NCI-H446 treated with DMSO at 0.1 percent for 48 hours (cell line): Measurements from ENCODE around the gene TMIGD3.
"Not testable (repeated sequence)": the region's sequence is repeated elsewhere in the genome, so short reads cannot be mapped to it uniquely, and the experiment has no call there.

ENCODE experiments used
- DNase-seq: peaks from one replicate; lab custom pipeline; 2025; lab: John Stamatoyannopoulos, UW

Gene TMIGD3

DNA sequence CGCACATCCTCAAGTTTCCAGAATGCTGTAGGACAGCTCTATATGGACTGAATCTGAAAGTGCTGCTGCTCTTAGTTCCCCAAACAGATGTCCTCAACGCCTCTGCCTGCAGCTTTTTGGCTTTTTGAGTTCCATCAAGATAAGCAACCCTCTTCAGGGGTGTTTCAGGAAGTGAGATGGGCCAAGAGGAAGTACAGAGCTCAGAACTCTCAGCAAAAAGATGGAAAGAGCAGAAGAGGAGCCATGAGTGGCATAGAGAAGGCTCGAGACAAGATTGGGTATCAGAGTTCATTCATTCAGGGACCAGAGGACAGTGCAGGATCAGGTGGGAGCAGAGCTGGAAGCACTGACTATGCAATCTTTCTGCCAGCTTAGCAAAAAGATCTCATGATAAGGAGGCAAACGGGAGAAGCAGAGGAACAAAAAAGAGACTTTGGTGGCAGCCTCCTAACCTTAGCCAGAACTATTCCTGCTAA, at the start of gene TMIGD3, which contains the start of gene ADORA3:
Gene TMIGD3, minus strand, starts transcription at position 49 of the 476 bp plus-strand sequence. CDS start 279 bp downstream, outside the sequence.
Gene ADORA3, minus strand, starts transcription at position 49 of the 476 bp plus-strand sequence. CDS start 279 bp downstream, outside the sequence.
- DNase-seq, result no peak

DNA sequence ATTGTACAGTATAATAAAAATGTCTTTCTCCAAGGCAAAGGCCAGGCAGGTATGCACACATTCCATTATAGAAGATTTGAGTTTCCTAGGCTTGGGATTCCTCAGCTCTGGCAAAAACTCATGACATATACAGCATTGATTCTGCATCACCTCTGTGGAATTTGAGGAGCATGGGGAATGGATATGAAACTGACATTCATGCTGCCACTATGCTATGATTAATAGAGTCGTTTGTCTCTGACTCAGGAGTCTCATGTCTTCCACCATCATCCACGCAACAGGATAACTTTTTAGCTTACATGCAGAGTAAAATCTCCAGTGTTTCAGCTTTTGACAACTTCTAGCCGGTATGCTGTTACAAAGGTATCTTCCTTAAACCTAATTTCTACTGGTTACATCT, 49.8 kb upstream of the TMIGD3 start:
- DNase-seq, result no peak

DNA sequence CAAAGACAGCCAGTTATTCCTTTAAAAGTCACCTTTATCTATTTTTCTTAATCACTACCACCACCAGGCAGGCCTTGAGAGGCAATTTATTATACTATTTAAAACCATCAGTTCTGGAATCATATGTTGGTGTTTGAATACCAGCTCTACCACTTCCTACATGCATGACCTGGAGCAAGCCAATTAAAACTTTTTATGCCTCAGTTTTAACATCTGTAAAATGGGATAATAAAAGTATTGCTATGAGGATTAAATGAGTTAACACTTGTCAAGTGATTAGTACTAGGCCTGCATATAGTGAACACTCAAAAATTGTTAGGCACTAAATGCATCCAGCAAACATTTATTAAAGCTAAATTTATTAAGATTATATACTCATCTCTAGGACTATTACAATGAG, 49.2 kb upstream of the TMIGD3 start:
- no peak for DNase-seq

DNA sequence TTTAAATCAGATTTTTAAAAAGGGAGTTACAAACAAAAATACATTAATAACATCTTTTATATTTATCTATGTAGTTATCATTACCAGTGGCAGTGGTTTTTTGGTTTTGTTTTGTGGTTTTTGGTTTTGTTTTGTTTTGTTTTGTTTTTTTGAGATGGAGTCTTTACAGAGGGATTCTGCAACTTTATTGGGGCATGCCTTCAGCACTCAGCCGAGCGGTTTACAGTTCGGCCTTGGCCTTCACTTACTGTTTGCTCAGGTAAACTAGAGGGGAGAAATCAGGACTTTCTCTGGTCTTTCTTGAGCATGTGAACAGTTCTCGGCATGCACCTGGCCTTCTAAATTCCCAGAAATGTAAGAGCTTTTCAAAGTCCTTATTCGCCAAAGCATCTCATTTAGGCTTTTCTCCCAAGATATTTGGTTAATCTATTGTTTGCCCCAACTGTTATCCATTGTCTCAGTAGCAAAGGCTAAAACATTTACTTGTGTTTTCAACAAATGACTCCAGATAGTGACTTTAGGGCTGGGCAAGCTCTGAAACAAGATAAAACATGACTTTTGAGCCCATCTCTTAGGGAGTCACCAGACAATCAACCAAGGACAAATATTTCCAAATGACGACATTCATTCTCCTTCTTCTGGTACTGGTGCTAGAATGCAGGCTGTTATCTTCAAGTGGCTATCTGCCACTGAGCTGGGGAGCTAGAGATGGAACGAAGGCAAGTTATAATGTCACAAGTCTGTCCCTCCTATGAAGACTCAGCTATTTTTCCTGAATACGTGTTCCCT, 48.4 kb upstream of the TMIGD3 start:
- DNase-seq, result no peak

DNA sequence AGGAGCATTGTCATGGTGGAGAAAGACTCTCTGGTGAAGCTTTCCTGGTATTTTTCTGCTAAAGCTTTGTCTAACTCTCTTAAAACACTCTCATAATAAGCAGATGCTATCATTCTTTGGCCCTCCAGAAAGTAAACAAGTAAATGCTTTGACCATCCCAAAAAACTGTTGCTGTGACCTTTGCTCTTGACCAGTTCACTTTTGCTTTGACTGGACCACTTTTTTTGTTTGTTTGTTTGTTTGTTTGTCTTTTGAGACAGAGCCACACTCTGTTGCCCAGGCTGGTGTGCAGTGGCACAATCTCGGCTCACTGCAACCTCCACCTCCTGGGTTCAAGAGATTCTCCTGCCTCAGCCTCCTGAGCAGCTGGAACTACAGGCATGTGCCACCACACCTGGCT, 44.4 kb upstream of the TMIGD3 start:
- not testable (repeated sequence) for DNase-seq

DNA sequence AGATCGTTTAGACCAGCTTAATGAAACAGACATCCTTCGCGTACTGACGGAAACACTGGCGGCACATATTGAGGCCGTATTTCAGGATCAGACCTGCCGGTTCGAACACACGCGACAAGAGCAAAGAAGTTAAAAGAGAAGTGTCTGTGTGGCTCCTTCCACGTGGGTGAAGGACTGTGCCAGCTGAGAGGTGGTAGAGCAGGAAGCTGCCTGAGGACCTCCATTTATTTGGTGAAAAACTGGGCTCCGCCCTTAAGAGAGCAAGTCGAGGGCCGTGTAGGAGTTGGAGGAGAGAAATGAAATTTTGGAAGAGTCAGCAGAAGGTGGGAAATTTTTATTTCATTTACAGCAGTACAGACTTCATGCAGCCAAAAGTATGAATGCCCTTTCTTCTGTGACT, 38.8 kb upstream of the TMIGD3 start:
- no peak for DNase-seq

DNA sequence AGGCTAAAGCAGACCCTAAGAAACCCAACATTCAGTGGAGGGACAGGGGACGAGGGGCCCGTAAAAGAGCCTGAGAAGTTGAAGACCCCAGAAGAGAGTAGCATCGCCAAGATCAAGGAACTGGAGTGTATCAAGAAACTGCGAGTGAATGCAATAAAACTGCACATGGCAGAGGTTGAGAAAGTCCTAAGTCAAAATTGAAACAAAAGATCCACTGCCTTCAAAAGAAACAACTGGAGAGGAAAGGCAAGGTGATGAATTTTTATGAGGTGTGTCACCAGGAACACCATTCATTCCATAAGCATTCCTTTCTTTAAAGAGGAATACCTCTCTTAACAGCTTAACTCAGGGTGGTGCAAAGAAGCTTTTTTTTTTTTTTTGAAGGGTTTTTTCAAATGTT, 38.3 kb upstream of the TMIGD3 start:
- no peak for DNase-seq

DNA sequence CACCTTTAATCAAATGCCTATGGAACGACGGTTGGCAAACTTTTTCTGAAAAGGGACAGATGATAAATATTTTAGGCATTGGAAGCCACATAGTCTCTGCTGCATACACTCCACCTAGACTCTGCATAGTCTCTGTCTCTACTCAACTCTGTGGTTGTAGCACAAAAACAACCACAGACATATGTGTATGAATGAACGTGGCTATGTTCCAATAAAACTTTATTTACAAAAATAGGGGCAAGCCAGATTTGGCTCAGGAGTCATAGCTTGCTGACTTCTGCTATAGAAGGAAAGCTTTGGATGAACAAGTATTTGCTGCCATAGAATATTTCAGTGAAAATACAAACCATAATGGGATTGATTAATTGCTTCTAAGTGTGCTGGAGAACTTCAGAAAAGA, 37.5 kb upstream of the TMIGD3 start:
- no peak for DNase-seq

DNA sequence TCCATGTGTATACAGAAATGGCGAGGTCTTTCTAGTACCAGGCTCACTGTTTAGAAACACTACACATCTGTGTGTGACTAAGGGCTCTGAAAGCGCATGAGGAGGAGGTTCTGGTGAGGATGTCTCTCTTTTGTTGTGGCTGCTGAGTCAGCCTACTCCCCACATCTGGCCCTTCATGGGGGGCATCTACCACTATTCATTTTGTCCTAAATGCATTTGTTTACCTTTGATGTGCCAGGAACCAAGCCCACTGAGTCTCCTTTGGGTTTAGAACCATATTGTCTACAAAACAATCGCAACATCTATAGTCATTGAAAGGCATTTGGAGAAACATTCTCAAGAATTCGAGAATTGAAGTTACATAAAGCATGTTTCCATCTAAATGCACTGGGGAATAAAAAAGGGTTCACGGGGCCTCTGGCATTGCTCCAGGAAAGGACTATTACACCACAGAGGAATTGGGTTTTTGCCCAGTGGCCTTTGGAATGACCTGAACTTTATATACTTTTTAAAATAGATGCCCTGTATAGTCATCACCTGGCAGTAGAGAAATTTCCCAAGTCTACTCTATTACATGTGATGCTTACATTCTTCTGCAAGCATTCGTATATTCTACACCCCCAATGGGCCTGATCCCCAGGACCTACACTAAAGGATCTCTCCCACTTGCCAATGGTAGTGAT, 35.1 kb upstream of the TMIGD3 start:
- no peak for DNase-seq

DNA sequence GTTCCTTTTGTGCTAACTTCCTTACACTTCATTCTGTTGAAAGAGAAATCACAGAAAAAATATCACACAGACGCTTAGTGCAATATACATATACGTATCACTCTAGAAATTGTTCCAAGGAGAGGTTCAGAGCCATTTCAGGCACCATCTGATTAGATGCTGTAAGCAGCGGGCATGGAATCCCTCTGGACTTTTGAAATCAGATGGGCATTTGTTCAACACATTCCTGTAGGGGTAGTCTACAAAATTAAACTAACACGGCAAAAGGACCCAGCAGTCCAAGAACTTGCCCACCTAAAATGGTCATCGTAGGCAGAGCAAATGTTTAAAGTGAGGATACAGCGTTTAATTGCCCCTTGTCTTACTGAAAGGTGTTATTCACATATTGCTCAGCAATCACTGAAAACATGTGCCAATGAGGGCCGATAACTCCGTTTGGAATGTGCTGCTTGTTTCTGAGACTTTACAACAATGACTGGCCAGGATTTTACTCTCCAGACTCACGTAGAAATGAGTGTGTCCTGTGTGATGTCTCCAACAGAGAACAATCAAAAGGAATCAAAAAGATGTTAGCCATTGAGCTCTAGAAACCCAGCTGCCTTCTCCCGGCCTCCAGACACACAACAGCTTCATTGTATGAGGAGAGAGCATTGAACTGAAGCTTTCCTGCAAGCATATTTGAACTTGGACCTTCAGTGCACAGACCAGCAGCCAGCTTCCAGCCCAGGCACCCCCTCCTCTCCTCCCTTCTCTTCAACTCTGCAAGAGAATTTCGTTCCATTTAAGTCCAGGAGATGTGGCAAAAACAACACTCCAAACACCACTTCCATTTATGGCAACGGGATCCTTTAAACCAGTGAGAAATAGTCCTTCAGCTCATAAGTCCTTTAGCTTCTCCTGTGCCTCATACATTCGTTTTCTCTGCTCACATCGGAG, 32.1 kb upstream of the TMIGD3 start:
- no peak for DNase-seq

DNA sequence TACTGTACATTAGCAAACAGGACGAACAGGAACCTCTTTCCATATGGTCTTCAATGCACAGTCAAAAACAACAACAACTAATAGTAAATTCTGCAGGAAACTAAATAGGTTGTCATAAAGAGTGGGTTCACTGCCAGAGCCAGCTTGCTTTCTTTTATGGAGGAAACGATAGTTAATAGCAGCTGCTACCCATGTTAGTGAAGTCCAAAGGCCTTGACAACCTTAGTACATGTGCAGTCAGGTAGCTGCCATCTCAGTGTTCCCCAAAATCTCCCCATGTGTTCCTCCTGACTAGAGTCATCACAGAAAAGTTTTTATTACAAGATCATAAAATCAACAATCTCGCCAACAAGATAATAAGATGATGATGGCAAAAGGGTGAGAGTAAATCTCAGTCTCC, 16.6 kb upstream of the TMIGD3 start:
- DNase-seq, result no peak

DNA sequence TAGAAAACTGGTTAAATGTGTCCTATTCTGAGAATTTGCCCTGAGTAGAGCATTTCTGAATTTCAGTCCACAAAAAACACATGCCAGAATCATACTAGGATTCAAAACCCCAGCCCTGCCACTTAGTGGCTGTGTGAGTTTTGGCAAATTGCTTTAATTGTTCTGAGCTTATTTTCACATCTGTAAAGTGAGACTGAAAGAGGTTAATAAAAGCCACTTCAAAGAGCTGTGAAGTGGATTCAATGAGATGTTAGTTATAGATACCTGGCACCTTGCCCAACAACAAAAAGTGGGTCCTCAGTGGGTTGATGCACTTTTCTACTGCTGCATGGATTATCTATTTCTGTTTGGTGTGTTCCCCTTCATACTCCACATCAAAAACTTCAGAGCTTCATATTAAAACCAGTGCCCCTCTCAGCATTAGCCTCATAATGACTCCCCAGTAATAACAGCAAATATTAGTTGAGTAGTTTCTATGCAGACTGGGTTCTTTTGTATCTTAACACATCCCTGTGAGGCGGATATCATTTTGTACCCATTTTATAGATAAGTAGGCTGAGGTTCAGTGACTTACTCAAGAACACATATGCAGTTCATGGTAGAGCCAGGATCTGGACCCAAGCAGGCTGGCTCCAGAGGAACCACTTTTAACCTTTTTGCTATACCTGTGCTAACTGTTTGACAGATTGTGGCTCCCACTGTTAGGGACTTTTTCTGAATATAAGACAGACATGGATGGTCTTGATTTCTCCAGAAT, 14.2 kb upstream of the TMIGD3 start:
- DNase-seq, result no peak

DNA sequence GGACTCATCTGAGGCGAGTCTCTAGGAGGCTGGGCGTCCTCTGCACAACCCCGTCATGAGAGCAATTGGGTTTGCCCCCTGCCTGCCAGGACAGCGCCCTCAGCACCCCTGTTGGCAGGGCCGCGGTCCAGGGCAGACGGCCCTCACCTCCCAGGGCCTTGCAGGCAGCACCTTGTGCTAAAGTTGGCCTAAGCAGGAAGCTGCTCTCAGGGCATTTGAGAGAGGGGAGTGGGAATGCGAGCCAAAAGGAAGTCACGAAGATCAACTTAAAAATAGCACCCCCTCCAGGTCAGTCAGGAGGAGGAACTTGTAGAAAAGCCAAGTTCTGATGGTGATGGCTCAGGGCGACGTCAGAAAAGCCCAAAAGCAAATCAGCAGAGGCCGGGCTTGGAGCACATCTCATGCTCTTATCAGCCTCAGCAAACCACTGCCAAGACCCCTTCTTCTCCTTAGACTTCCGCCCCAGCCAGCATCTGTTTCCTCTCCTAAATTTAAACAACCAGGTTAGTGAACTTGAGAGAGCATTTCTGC, 12.6 kb upstream of the TMIGD3 start:
- no peak for DNase-seq

DNA sequence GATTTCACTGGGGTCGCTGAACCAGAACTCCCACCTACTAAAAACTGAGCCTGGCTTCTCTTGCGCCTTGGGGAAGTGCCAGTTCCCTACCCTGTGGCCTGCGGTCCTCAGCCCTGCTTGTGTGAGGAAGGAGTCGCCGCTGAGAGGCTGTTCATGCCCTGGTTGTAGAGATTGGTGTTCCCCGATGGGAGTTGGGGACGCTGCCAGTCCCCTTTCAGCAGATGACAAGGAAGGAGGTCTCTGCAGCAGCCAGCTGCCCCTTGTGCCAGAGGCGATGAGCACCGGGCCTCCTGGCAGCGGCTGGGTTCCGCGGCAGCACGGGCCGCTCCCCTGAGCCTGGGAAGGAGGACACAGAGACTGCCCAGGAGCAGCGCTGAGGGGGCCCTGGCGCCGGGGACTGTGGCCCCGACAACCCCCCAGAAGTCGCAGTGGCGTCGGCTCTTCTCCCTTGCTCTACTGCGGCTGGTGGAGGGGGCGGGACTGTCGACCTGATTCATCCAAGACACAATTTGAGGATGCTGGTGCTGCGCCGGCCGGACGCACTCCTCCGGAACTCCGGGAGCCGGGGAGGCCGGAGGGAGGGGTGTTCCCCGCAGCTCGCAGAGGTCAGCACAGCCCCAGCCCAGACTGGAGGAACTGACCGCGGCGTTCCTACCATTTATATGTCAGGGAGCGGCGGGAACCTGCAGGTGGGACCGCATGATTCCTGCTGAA, 12.0 kb upstream of the TMIGD3 start:
- DNase-seq, result no peak

DNA sequence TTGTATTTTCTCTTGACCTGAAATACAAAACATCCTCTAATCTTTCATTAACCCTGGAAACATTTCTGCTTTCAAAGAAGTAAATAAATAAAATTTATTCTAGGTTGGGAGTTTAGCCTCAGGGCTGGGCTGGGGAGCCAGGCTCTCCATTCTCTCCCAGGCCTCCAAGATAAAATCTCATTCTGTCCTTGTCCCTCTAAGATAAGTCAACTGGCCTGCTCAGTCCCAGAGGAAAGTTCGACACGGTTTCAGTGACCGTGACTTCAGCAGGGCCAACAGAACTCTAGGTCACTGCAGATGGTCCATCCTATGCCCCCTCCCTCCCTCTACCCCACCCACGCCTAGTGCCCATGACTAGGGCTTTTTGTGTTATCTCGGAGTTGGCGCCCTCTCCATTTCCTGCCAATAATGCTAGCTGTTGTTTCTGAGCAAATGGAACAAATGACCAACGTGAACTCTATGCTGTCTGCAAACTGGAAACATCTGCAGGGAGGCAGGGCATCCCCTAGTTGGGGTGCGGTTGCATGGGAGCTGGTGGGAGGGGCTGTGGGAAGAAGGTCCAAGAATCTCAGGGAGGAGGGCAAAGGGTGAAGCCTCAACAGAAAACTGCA, 10.1 kb upstream of the TMIGD3 start:
- DNase-seq, result no peak

DNA sequence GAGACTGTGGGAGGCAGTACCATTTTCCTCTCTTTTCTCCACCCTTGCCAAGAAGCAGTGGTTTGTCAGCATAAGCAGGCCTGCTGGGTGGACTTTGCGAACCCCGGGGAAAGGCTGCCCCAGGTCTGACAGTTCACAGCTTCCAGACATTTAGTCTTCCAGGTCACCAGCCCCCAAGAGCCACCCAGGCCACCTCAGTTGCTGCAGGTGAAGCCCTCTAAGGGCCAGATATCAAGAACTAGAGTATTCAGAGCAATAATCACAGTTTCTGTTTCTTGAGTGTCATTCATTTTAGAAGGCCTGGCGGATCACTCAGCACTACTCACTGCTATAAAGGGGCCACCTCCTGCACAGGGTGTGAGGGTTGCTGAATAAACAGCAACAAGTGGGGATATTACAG, 9.5 kb upstream of the TMIGD3 start:
- DNase-seq, result no peak

DNA sequence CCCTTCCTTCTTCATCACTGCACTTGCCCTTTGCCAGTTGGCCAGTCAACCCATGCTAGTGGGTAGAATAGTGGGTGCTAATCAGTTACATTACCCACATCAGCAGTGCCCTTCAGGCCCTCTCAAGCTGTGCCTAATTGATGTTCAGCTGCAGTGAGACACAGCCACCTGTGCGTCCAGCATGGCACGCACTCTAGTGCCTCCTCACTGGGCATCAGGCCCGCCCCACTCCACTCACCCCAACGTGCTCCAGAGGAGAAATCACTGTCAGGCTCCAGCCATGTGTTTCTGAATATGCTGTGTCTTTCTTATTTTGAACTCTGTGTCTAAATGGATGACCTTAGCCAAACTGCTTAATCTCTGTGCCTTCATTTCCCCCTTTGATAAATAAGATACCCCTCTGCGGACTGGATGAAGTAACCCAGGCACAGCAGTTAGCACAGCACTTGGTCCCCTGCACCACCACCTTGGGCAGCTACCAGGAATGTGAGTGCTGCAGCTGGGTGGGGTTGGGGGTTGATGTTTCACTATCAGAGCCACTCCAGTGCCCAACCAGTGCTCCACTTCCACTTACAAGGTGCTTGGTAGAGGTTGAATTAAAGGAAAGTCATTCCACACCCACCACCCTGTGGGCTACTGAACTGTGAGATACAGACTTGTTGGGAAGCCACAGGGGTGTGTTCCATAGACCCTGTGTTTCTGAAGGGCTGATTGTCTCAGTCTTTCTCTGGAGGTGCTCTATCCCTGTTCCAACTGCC, 8.9 kb upstream of the TMIGD3 start:
- no peak for DNase-seq

DNA sequence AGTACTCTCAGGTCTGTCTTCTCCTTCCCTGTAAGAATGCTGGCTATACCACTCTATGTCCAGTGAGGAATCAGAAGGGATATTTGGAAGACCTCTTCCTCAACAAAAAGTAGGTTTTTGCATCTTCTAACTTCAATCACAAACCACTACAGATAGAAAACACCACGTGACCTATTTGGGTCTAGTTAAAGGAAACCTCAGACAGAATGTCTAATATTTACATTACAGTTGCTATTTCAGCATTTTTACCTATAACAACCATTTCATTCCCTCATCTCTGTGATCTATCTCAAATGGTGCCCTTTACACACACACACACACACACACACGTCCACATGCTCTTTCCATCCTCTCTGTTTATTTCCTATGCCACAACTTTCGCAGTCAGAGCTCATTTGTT, 7.9 kb upstream of the TMIGD3 start:
- no peak for DNase-seq

DNA sequence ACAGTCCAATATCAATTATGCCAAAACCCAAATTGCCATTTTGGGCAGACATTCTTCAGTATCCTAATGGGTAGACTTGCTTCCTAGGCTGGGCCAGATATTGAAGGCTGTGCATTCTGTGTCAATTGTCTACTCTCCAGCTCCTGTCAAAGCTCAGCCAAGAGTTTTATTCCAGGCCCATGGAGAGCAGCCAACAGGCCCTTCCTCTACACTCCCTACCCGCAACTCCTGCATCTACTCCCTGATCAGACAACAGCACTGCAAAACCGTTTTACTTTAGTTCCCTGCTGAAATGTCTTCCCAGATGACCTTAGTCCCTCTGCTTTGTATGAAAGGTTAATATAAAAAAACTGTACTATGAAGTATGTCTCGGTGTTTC, 6.6 kb upstream of the TMIGD3 start:
- DNase-seq, result peak; percentile 65
